Measurements from ENCODE around the gene COMTD1. TPM values are rescaled to one million over a fixed set of nuclear protein-coding genes. Genes with fewer than 3 reads are reported as not detected.

Gene COMTD1
- total and polyA plus RNA-seq, 2 of the 13 experiments (the other 11 are each of a cell fraction or from before 2014, with no cell fraction given), result 11.8 to 18.4 TPM

DNA sequence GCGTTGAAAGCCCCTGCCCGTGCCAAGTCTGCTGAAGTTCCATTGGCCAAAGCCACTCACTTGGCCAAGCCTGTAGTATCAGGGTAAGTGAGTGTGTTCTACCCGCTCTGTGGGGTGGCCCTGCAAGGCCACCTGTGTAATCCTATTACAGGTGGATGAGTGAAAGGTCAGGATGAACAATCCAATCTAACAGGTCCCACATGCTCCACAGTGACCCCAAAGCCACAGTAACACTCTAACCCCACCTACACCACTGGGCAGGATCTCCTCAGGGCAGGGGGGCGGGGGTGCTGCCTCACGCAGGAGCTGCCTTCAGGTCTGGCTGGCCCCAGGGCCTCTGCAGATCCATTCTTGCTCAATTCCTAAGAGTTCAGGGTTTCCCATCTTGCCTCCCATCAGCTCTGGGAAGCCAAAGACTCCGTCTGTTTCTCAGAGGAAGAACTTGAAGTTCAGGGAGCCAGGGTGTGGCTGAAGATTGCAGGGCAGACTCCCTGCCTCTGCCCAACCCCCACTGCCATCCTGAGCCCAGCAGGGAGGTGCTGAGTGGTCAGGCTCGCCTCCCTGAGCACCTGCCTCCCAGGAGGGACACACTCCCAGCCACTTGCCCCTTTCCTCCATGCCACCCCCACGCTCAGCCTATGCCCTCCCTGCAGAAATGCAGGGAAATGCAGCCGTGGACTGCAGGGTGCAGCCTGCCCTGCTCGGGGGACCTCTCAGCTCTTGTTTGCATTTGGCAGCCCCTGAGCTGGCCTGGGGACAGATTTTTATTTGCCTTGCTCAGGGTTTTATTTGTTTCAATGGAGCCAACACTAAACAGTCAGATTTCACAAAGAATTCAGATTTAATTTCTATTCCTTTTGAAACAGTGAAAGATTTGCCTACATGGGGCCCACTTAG, 9.8 kb upstream of the COMTD1 start (continued):
- TF ChIP-seq, protein P1, sequence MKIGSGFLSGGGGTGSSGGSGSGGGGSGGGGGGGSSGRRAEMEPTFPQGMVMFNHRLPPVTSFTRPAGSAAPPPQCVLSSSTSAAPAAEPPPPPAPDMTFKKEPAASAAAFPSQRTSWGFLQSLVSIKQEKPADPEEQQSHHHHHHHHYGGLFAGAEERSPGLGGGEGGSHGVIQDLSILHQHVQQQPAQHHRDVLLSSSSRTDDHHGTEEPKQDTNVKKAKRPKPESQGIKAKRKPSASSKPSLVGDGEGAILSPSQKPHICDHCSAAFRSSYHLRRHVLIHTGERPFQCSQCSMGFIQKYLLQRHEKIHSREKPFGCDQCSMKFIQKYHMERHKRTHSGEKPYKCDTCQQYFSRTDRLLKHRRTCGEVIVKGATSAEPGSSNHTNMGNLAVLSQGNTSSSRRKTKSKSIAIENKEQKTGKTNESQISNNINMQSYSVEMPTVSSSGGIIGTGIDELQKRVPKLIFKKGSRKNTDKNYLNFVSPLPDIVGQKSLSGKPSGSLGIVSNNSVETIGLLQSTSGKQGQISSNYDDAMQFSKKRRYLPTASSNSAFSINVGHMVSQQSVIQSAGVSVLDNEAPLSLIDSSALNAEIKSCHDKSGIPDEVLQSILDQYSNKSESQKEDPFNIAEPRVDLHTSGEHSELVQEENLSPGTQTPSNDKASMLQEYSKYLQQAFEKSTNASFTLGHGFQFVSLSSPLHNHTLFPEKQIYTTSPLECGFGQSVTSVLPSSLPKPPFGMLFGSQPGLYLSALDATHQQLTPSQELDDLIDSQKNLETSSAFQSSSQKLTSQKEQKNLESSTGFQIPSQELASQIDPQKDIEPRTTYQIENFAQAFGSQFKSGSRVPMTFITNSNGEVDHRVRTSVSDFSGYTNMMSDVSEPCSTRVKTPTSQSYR (CRISPR knock-in tag; IDR thresholded peaks at IDR 0.05; ENCODE audit: borderline replicate concordance), result peak; percentile 44; the same call in 1 of the 2 replicates
- TF ChIP-seq ZNF329 (CRISPR knock-in tag; IDR thresholded peaks at IDR 0.05; ENCODE audit: low read depth), result peak; percentile 99
- TF ChIP-seq, protein P2, sequence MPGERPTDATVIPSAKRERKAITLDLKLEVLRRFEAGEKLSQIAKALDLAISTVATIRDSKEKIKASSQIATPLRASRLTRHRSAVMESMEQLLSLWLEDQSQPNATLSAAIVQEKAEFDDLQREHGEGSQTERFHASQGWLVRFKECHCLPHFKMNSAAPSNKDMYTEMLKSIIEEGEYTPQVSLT (CRISPR knock-in tag; IDR thresholded peaks at IDR 0.05; ENCODE audit: borderline replicate concordance, low read depth), result no peak

DNA sequence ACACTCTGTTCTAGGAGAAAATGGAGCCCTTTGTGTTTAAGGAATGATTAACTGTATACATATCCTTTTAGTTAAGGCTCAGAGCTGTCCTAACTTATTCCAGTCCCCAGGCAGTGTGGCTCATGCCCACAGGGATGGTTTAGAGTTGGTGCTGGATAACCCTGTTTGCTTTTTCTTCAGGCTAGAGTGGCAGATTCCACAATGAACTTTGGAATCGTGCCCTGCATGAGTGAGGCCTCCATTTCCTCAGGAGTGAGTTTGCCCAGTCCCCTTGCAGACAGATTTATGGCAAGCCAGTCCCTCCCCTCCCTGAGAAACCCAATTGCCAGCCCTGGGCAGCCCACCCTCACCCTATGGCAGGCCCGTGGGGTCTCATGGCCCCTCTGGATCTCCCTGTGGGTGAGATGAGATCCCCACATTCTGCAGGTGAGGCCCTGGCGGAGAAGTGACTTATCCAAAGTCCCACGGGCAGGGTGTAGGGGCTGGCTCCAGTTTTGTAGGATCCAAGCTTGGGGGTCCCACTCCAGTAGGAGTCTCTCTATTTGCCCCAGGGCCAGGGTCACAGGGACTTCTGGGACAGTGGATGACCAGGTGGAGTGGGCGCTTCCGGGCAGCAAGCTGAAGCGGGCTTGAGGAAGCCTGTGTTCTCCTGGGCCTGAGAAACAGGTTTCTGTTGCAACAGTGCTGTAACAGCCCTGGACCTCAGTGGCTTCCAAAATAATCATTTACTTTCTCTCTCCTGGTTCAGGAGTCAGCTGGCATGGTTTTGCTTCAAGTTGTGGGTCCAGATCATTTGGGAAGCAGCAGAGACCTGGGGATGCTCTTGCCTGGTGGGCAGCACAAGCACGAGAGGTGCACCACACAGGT, 9.0 kb upstream of the COMTD1 start:
- FAIRE-seq, result peak; percentile 46
- H3K4me1 ChIP-seq (ENCODE audit: insufficient read depth, low read length), result peaks cover 44% of the 10 kb centered on the region
- no peaks in the 10 kb centered on the region; a peak in 1 of 5 replicates for H3K27me3 ChIP-seq (ENCODE audit: control insufficient read depth in 1 of 2, insufficient read depth in 2 of 2, low read length in 2 of 2)
- H3K36me3 ChIP-seq (replicated peaks in 1 of 2; ENCODE audit: control insufficient read depth in 1 of 2, insufficient read depth in 2 of 2, low read length in 2 of 2), result no peaks in the 10 kb centered on the region
- peak; percentile 27 for ATAC-seq
- intact Hi-C loops (cut with micrococcal nuclease; ENCODE audit: unreplicated experiment), result no loop called here
- no peaks in the 10 kb centered on the region for H4K20me1 ChIP-seq (ENCODE audit: insufficient read depth, low read length)
- BruUV-seq (replicated peaks), result no TSS peak
- in situ Hi-C loops (cut with HindIII; ENCODE audit: extremely low pct_ligation_motif_present, low pct_unique_long_range_greater_than_20kb), result no loop called here
- no peak overlapping the region for H3K9ac ChIP-seq (ENCODE audit: insufficient read depth, low read depth, low read length)
- peak overlapping the region in 1 of 3 experiments; percentile 44; a peak in 2 of 6 replicates for H3K4me3 ChIP-seq (replicated peaks in 1 of 3; ENCODE audit: insufficient read depth in 1 of 3, low read depth in 2 of 3, low read length in 3 of 3)
- peak overlapping the region; percentile 52 for H3K4me2 ChIP-seq (ENCODE audit: low read depth, low read length)
- WGBS (ENCODE audit: low lambda C conversion rate), result 34% methylated on average over 6 of the region's 8 CpGs
- H2AFZ ChIP-seq (ENCODE audit: low read length), result peak overlapping the region; percentile 20
- H3K79me2 ChIP-seq (ENCODE audit: insufficient read depth, low read length), result no peaks in the 10 kb centered on the region
- POLR2A ChIA-PET, result interaction anchor here (2.2 kb wide), 1 partner anchor 157 kb away, joined by 4 read pairs; the partner anchor contains the start of gene ZNF503
- no peak overlapping the region for H3K27ac ChIP-seq (ENCODE audit: extremely low read length, insufficient read depth, low read length)
- no peak for DNase-seq (ENCODE audit: low spot score)
- CTCF ChIA-PET (ENCODE audit: low intra/inter-chr PET ratio, low total read pairs), result no interaction called here
- H3K9me3 ChIP-seq (ENCODE audit: low read length), result no peaks in the 10 kb centered on the region
- TF ChIP-seq ZBTB33 (CRISPR knock-in tag; IDR thresholded peaks at IDR 0.05) (no peak), HNF4A (CRISPR knock-in tag; IDR thresholded peaks at IDR 0.05) (peak; percentile 66; the same call in 1 of the 2 replicates), HIC2 (CRISPR knock-in tag; IDR thresholded peaks at IDR 0.05; ENCODE audit: low read depth) (peak; percentile 63), HNRNPL (IDR thresholded peaks at IDR 0.05; ENCODE audit: low read depth, low read length) (0 out of 2 replicates have a peak, but pooled peaks have one; percentile 61)
- TF ChIP-seq, protein P1 (CRISPR knock-in tag; IDR thresholded peaks at IDR 0.05; ENCODE audit: borderline replicate concordance), result no peak
